HEK293 (cell line): ENCODE measurements around the gene RABL3.

Experiments used
- CTCF ChIA-PET: fragments of 350-600 bp; formaldehyde crosslinking; extraction: SDS; loops from one replicate; lab custom pipeline; 2021; ENCODE audit warnings: antibody characterized with exemption; lab: Yijun Ruan, JAX
- POLR2A ChIA-PET: fragments of 300-600 bp; formaldehyde crosslinking; extraction: SDS; loops from one replicate; lab custom pipeline; 2020; ENCODE audit warnings: antibody characterized with exemption, inconsistent platforms; lab: Yijun Ruan, JAX
- H3K27ac ChIP-seq: fragments of 200-500 bp; sonication (Bioruptor generic); 2 replicates; pipeline ENCODE4 v1.5.1; 2014; ENCODE audit warnings: low read depth, low read length, control low read depth, inconsistent platforms; ENCODE audit errors: extremely low read depth
- H3K36me3 ChIP-seq, 2 experiments: fragments of 200-500 bp in 1 of 2; sonication (Bioruptor generic) in 1 of 2; 1 replicate in 1 of 2; 2 replicates in 1 of 2; pipeline ENCODE4 v1.5.1; 2014 to 2017; ENCODE audit warnings: inconsistent platforms in 2 of 2, low read length in 2 of 2; ENCODE audit not compliant: control insufficient read depth in 2 of 2, insufficient read depth in 1 of 2
- H3K4me1 ChIP-seq: fragments of 200-500 bp; sonication (Bioruptor generic); 2 replicates; pipeline ENCODE4 v1.5.1; 2014; ENCODE audit warnings: mild to moderate bottlenecking, low read length, inconsistent platforms; ENCODE audit not compliant: control insufficient read depth, insufficient read depth
- H3K4me3 ChIP-seq: 2 replicates; pipeline ENCODE4 v1.5.1; 2011; ENCODE audit warnings: low read depth, mild to moderate bottlenecking, control low read depth, low read length, moderate library complexity
- H3K9me3 ChIP-seq: fragments of 200-500 bp; sonication (Bioruptor generic); 2 replicates; pipeline ENCODE4 v1.5.1; 2014; ENCODE audit warnings: low read depth, low read length, inconsistent platforms; ENCODE audit not compliant: control insufficient read depth, insufficient read depth
- GLIS1 ChIP-seq: fragments of 450-650 bp; formaldehyde crosslinking; IDR thresholded peaks from 2 replicates; pipeline ENCODE4 v1.5.1; 2016; ENCODE audit warnings: missing biosample characterization, missing genetic modification characterization
- HOXA7 ChIP-seq: sonication (generic); formaldehyde crosslinking; IDR thresholded peaks from 2 replicates; pipeline ENCODE4 v1.8.1; 2022; ENCODE audit warnings: missing genetic modification reagents, borderline replicate concordance
- KLF7 ChIP-seq: fragments of 450-650 bp; formaldehyde crosslinking; IDR thresholded peaks from 2 replicates; pipeline ENCODE4 v1.5.1; 2016; ENCODE audit warnings: missing biosample characterization, missing genetic modification characterization, borderline replicate concordance
- PATZ1 ChIP-seq: fragments of 450-650 bp; formaldehyde crosslinking; IDR thresholded peaks from 2 replicates; pipeline ENCODE4 v1.5.1; 2016; ENCODE audit warnings: missing biosample characterization, missing genetic modification characterization
- ZBTB7A ChIP-seq: fragments of 450-650 bp; formaldehyde crosslinking; IDR thresholded peaks from 2 replicates; pipeline ENCODE4 v1.5.1; 2016; ENCODE audit warnings: low read depth, missing biosample characterization, missing genetic modification characterization
- ZFP41 ChIP-seq: fragments of 450-650 bp; formaldehyde crosslinking; IDR thresholded peaks from 2 replicates; pipeline ENCODE4 v1.5.1; 2016; ENCODE audit warnings: missing biosample characterization, missing genetic modification characterization, borderline replicate concordance
- ZNF10 ChIP-seq: fragments of 450-650 bp; formaldehyde crosslinking; IDR thresholded peaks from 2 replicates; pipeline ENCODE4 v1.5.1; 2017; ENCODE audit warnings: missing biosample characterization, missing genetic modification characterization
- ZNF112 ChIP-seq: fragments of 450-650 bp; formaldehyde crosslinking; IDR thresholded peaks from 2 replicates; pipeline ENCODE4 v1.5.0; 2017; ENCODE audit warnings: missing biosample characterization, missing genetic modification characterization
- ZNF140 ChIP-seq: fragments of 450-650 bp; formaldehyde crosslinking; IDR thresholded peaks from 2 replicates; pipeline ENCODE4 v1.5.1; 2016; ENCODE audit warnings: missing biosample characterization, missing genetic modification characterization
- ZNF148 ChIP-seq: fragments of 450-650 bp; formaldehyde crosslinking; IDR thresholded peaks from 2 replicates; pipeline ENCODE4 v1.5.0; 2017; ENCODE audit warnings: missing biosample characterization, missing genetic modification characterization, borderline replicate concordance
- ZNF214 ChIP-seq: fragments of 450-650 bp; formaldehyde crosslinking; IDR thresholded peaks from 2 replicates; pipeline ENCODE4 v1.5.1; 2017; ENCODE audit warnings: missing biosample characterization, mild to moderate bottlenecking, missing genetic modification characterization, borderline replicate concordance
- ZNF221 ChIP-seq: fragments of 450-650 bp; formaldehyde crosslinking; IDR thresholded peaks from 2 replicates; pipeline ENCODE4 v1.5.1; 2017; ENCODE audit warnings: missing biosample characterization, missing genetic modification characterization, borderline replicate concordance
- ZNF223 ChIP-seq: fragments of 450-650 bp; formaldehyde crosslinking; IDR thresholded peaks from 2 replicates; pipeline ENCODE4 v1.5.1; 2016; ENCODE audit warnings: missing biosample characterization, missing genetic modification characterization
- ZNF248 ChIP-seq: fragments of 450-650 bp; formaldehyde crosslinking; IDR thresholded peaks from 2 replicates; pipeline ENCODE4 v1.5.1; 2017; ENCODE audit warnings: missing biosample characterization, missing genetic modification characterization
- ZNF473 ChIP-seq: fragments of 450-650 bp; formaldehyde crosslinking; IDR thresholded peaks from 2 replicates; pipeline ENCODE4 v1.5.1; 2017; ENCODE audit warnings: missing biosample characterization, missing genetic modification characterization
- ZNF510 ChIP-seq: fragments of 450-650 bp; formaldehyde crosslinking; IDR thresholded peaks from 2 replicates; pipeline ENCODE4 v1.5.1; 2018; ENCODE audit warnings: mild to moderate bottlenecking, missing genetic modification characterization, missing biosample characterization; ENCODE audit not compliant: insufficient replicate concordance
- ZNF530 ChIP-seq: fragments of 450-650 bp; formaldehyde crosslinking; IDR thresholded peaks from 2 replicates; pipeline ENCODE4 v1.5.1; 2016; ENCODE audit warnings: low read depth, missing biosample characterization, missing genetic modification characterization
- ZNF561 ChIP-seq: fragments of 450-650 bp; IDR thresholded peaks from 2 replicates; pipeline ENCODE4 v1.5.1; 2018; ENCODE audit warnings: missing biosample characterization, missing genetic modification characterization, borderline replicate concordance
- ZNF621 ChIP-seq: fragments of 450-650 bp; formaldehyde crosslinking; IDR thresholded peaks from 2 replicates; pipeline ENCODE4 v1.5.1; 2017; ENCODE audit warnings: missing biosample characterization, missing genetic modification characterization
- ZNF670 ChIP-seq: fragments of 450-650 bp; formaldehyde crosslinking; IDR thresholded peaks from 2 replicates; pipeline ENCODE4 v1.5.1; 2016; ENCODE audit warnings: missing biosample characterization, missing genetic modification characterization, low read depth
- ZNF701 ChIP-seq: fragments of 450-650 bp; formaldehyde crosslinking; IDR thresholded peaks from 2 replicates; pipeline ENCODE4 v1.5.1; 2016; ENCODE audit warnings: missing biosample characterization, missing genetic modification characterization
- ZNF830 ChIP-seq: fragments of 450-650 bp; IDR thresholded peaks from 2 replicates; pipeline ENCODE4 v1.5.0; 2018; ENCODE audit warnings: missing biosample characterization, missing genetic modification characterization, low read depth, mild to moderate bottlenecking, moderate library complexity
- TF ChIP-seq, protein P1 (sequence below): fragments of 450-650 bp; formaldehyde crosslinking; IDR thresholded peaks from 2 replicates; pipeline ENCODE4 v1.5.1; 2016; ENCODE audit warnings: missing biosample characterization, missing genetic modification characterization
- TF ChIP-seq, protein P2 (sequence below): fragments of 450-650 bp; formaldehyde crosslinking; IDR thresholded peaks from 2 replicates; pipeline ENCODE4 v1.5.1; 2016; ENCODE audit warnings: missing biosample characterization, missing genetic modification characterization

RABL3 gene

DNA sequence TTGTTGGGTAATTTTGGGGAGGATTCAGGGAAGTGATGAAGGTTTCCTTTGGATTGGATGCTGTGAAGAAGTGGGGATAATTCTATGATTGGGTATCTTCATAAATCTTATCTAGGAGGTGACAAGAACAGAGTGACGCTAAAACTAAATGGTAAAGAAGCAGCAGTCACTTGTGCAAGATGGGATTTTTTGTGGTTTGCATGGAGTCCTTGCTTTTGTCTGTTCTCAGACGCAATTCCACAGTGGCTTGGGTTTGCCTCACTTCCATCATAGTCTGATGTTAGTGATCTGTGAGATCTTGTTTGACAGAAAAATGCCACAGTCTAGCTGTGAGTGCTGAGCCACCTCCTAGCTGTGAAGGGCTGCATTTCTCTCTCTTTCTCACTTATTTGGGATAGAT is 27.1 kb upstream of the RABL3 start:
- ChIA-PET CTCF (no interaction called here), POLR2A (no interaction called here)
- peaks cover 0 to 10% of the 10 kb centered on the region in 2 experiments; a peak in 1 of 3 replicates for H3K36me3 ChIP-seq
- no peak overlapping the region for H3K4me3 ChIP-seq
- TF ChIP-seq ZNF701, result no peak
- no peak for TF ChIP-seq ZNF530 (tag by site-specific recombination)
- TF ChIP-seq ZNF221 (tag by site-specific recombination), result no peak
- no peak for TF ChIP-seq ZNF223 (tag by site-specific recombination)
- no peak for TF ChIP-seq ZNF830 (tag by site-specific recombination)
- no peak for TF ChIP-seq GLIS1
- no peak for TF ChIP-seq PATZ1 (tag by site-specific recombination)
- TF ChIP-seq HOXA7 (CRISPR knock-in tag), result no peak
- no peak for TF ChIP-seq ZNF248
- TF ChIP-seq ZFP41 (tag by site-specific recombination), result no peak
- TF ChIP-seq ZNF214 (tag by site-specific recombination), result no peak
- no peak for TF ChIP-seq ZNF112 (tag by site-specific recombination)
- TF ChIP-seq, protein P1, sequence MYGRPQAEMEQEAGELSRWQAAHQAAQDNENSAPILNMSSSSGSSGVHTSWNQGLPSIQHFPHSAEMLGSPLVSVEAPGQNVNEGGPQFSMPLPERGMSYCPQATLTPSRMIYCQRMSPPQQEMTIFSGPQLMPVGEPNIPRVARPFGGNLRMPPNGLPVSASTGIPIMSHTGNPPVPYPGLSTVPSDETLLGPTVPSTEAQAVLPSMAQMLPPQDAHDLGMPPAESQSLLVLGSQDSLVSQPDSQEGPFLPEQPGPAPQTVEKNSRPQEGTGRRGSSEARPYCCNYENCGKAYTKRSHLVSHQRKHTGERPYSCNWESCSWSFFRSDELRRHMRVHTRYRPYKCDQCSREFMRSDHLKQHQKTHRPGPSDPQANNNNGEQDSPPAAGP (tag by site-specific recombination), result no peak
- TF ChIP-seq ZNF621, result no peak
- no peak for TF ChIP-seq KLF7 (tag by site-specific recombination)
- TF ChIP-seq ZBTB7A (tag by site-specific recombination), result no peak
- no peak for TF ChIP-seq ZNF148 (tag by site-specific recombination)
- no peaks in the 10 kb centered on the region for H3K9me3 ChIP-seq
- H3K4me1 ChIP-seq, result peaks cover 19% of the 10 kb centered on the region
- no peak overlapping the region for H3K27ac ChIP-seq

- POLR2A ChIA-PET, result no interaction called here
- Histone ChIP-seq H3K4me1 (peaks cover 19% of the 10 kb centered on the region), H3K4me3 (no peak overlapping the region), H3K36me3 (peaks cover 0 to 4% of the 10 kb centered on the region in 2 experiments; a peak in 1 of 3 replicates), H3K9me3 (no peaks in the 10 kb centered on the region), H3K27ac (no peak overlapping the region)
- TF ChIP-seq ZNF670, result no peak
- TF ChIP-seq, protein P2, sequence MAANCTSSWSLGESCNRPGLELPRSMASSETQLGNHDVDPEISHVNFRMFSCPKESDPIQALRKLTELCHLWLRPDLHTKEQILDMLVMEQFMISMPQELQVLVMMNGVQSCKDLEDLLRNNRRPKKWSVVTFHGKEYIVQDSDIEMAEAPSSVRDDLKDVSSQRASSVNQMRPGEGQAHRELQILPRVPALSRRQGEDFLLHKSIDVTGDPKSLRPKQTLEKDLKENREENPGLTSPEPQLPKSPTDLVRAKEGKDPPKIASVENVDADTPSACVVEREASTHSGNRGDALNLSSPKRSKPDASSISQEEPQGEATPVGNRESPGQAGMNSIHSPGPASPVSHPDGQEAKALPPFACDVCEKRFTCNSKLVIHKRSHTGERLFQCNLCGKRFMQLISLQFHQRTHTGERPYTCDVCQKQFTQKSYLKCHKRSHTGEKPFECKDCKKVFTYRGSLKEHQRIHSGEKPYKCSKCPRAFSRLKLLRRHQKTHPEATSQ, result no peak
- TF ChIP-seq ZNF10, result no peak
- TF ChIP-seq ZNF561 (tag by site-specific recombination), result no peak
- TF ChIP-seq ZNF140 (tag by site-specific recombination), result no peak
- TF ChIP-seq ZNF473 (tag by site-specific recombination), result no peak
- TF ChIP-seq ZNF510 (tag by site-specific recombination), result no peak
- CTCF ChIA-PET, result interaction anchor here (0.6 to 3.3 kb wide), 3 partner anchors 22 to 28 kb away, joined by 3 to 13 read pairs (median 4); no protein-coding TSS in a partner anchor
Measured at GRCh38 chr3:120767106-120767505, 24.8 kb upstream of the RABL3 start.
